ENCODE results near the gene DAGLA.

Gene DAGLA

GRCh38 chr11:61749591-61750217 lies 69.5 kb downstream of the DAGLA start:
- Histone ChIP-seq H3K4me2 (ENCODE audit: low read depth, low read length, poor library complexity, severe bottlenecking) (no peak overlapping the region), H3K9me2 (replicated peaks; ENCODE audit: insufficient read depth, low read length) (no peaks in the 10 kb centered on the region), H3K79me2 (ENCODE audit: insufficient read depth, low read length) (no peaks in the 10 kb centered on the region), H4K20me1 (ENCODE audit: low read depth, low read length) (no peaks in the 10 kb centered on the region), H3K9ac (ENCODE audit: low read length) (no peak overlapping the region), H3F3A (ENCODE audit: insufficient read depth) (no peaks in the 10 kb centered on the region), H3K27me3 (ENCODE audit: low read length) (no peaks in the 10 kb centered on the region), H3K4me3 (ENCODE audit: insufficient read depth, low read length, poor library complexity, severe bottlenecking) (no peak overlapping the region), H3K27ac (ENCODE audit: low read depth, low read length) (no peak overlapping the region), H3K9me3 (ENCODE audit: insufficient read depth, low read length) (no peaks in the 10 kb centered on the region), H3K36me3 (ENCODE audit: low read length) (no peaks in the 10 kb centered on the region), H2AFZ (ENCODE audit: low read depth, low read length, severe bottlenecking) (no peak overlapping the region)
- TF ChIP-seq CTCF (IDR thresholded peaks at IDR 0.05; ENCODE audit: insufficient read depth, low read length, poor library complexity, severe bottlenecking) (no peak), EZH2phosphoT487 (conservative IDR thresholded peaks at IDR 0.05; ENCODE audit: low read length) (no peak)

- Histone ChIP-seq H3K36me3 (ENCODE audit: low read length) (no peaks in the 10 kb centered on the region), H3F3A (ENCODE audit: insufficient read depth) (no peaks in the 10 kb centered on the region), H3K9me3 (ENCODE audit: insufficient read depth, low read length) (no peaks in the 10 kb centered on the region), H3K4me2 (ENCODE audit: low read depth, low read length, poor library complexity, severe bottlenecking) (no peak overlapping the region), H3K9ac (ENCODE audit: low read length) (no peak overlapping the region), H3K27ac (ENCODE audit: low read depth, low read length) (no peak overlapping the region), H3K4me3 (ENCODE audit: insufficient read depth, low read length, poor library complexity, severe bottlenecking) (no peak overlapping the region), H3K27me3 (ENCODE audit: low read length) (no peaks in the 10 kb centered on the region), H3K79me2 (ENCODE audit: insufficient read depth, low read length) (no peaks in the 10 kb centered on the region), H3K9me2 (replicated peaks; ENCODE audit: insufficient read depth, low read length) (no peaks in the 10 kb centered on the region), H4K20me1 (ENCODE audit: low read depth, low read length) (no peaks in the 10 kb centered on the region), H2AFZ (ENCODE audit: low read depth, low read length, severe bottlenecking) (no peak overlapping the region)
- TF ChIP-seq EZH2phosphoT487 (conservative IDR thresholded peaks at IDR 0.05; ENCODE audit: low read length): no peak
- no peak for TF ChIP-seq CTCF (IDR thresholded peaks at IDR 0.05; ENCODE audit: insufficient read depth, low read length, poor library complexity, severe bottlenecking)
Observed at GRCh38 chr11:61750631-61751273, 70.6 kb downstream of the DAGLA start.

GRCh38 chr11:61751384-61751783 lies 71.2 kb downstream of the DAGLA start:
- no peak overlapping the region for H3K4me2 ChIP-seq (ENCODE audit: low read depth, low read length, poor library complexity, severe bottlenecking)
- H4K20me1 ChIP-seq (ENCODE audit: low read depth, low read length): no peaks in the 10 kb centered on the region
- no peaks in the 10 kb centered on the region for H3K27me3 ChIP-seq (ENCODE audit: low read length)
- no peak overlapping the region for H3K9ac ChIP-seq (ENCODE audit: low read length)
- H3K27ac ChIP-seq (ENCODE audit: low read depth, low read length): no peak overlapping the region
- no peaks in the 10 kb centered on the region for H3K9me3 ChIP-seq (ENCODE audit: insufficient read depth, low read length)
- H2AFZ ChIP-seq (ENCODE audit: low read depth, low read length, severe bottlenecking): no peak overlapping the region
- no peak for TF ChIP-seq CTCF (IDR thresholded peaks at IDR 0.05; ENCODE audit: insufficient read depth, low read length, poor library complexity, severe bottlenecking)
- TF ChIP-seq EZH2phosphoT487 (conservative IDR thresholded peaks at IDR 0.05; ENCODE audit: low read length): no peak
- no peaks in the 10 kb centered on the region for H3K79me2 ChIP-seq (ENCODE audit: insufficient read depth, low read length)
- no peaks in the 10 kb centered on the region for H3F3A ChIP-seq (ENCODE audit: insufficient read depth)
- H3K9me2 ChIP-seq (replicated peaks; ENCODE audit: insufficient read depth, low read length): no peaks in the 10 kb centered on the region
- H3K36me3 ChIP-seq (ENCODE audit: low read length): no peaks in the 10 kb centered on the region
- no peak overlapping the region for H3K4me3 ChIP-seq (ENCODE audit: insufficient read depth, low read length, poor library complexity, severe bottlenecking)

All from SU-DHL-6 (cell line).